A549 (cell line): ENCODE measurements around the gene PMP22.

Experiments
- CHD4 ChIP-seq: fragments of 200-600 bp; sonication (generic); IDR thresholded peaks from 2 replicates; pipeline ENCODE4 v1.6.1; 2016; ENCODE audit warnings: antibody characterized with exemption, mild to moderate bottlenecking, borderline replicate concordance
- CTCF ChIP-seq: fragments of >200 bp; sonication (Bioruptor Twin); formaldehyde crosslinking; IDR thresholded peaks from 3 replicates; pipeline ENCODE4 v1.5.1; 2016
- MYC ChIP-seq: IDR thresholded peaks from 2 replicates; pipeline ENCODE4 v1.6.1; 2012; ENCODE audit warnings: mild to moderate bottlenecking, inconsistent platforms, low read length, improper control_type of control experiment, borderline replicate concordance
- REST ChIP-seq: fragments of 200-600 bp; sonication (generic); IDR thresholded peaks from 2 replicates; pipeline ENCODE4 v1.6.1; 2016; ENCODE audit warnings: antibody characterized with exemption, mild to moderate bottlenecking, moderate library complexity
- ZNF302 ChIP-seq: fragments of 250-450 bp; sonication (Bioruptor Pico); IDR thresholded peaks from 2 replicates; pipeline ENCODE4 v1.9.0; 2021; ENCODE audit warnings: inconsistent platforms, mild to moderate bottlenecking, moderate library complexity

GRCh38 chr17:15249487-15249886 lies 15.6 kb downstream of the PMP22 start:
- TF ChIP-seq MYC (no peak), CHD4 (no peak), CTCF (no peak), REST (no peak), ZNF302 (CRISPR knock-in tag) (no peak)
